Panc1 (cell line): ENCODE measurements around the gene ADD1. TPM values are rescaled to one million over a fixed set of nuclear protein-coding genes. Genes with fewer than 3 reads are reported as not detected.
A peak's percentile ranks its signal among the peaks of the same experiment; 100 is the strongest.

ENCODE experiments used
- ATAC-seq: fragments of 200-7000 bp; cut with Tn5 transposase; 2 replicates; pipeline ENCODE4 v1.9.1; 2020; ENCODE audit warnings: mild to moderate bottlenecking, moderate library complexity
- BruUV-seq: library from RNA; stranded (reverse); fragments of 400-500 nt; replicated peaks from 2 replicates; lab custom pipeline; 2021; lab: Mats Ljungman, UMichigan
- CTCF ChIA-PET: fragments of 300-600 bp; sonication (Branson Sonifier 250); formaldehyde crosslinking; loops from one replicate; lab custom pipeline; 2022; ENCODE audit warnings: antibody characterized with exemption; lab: Charles Lee
- POLR2A ChIA-PET: fragments of 300-600 bp; sonication (Branson Sonifier 250); formaldehyde crosslinking; loops from one replicate; lab custom pipeline; 2022; ENCODE audit warnings: antibody characterized with exemption; lab: Charles Lee
- DNase-seq: peaks from one replicate; pipeline ENCODE4 v3.0.0-alpha.2; 2010; ENCODE audit warnings: low read depth, low spot score
- H3K27ac ChIP-seq: 2 replicates; pipeline ENCODE4 v1.5.1; 2011; ENCODE audit warnings: mild to moderate bottlenecking, low read length, inconsistent platforms
- H3K27me3 ChIP-seq: fragments of 200-500 bp; sonication (Bioruptor generic); 2 replicates; pipeline ENCODE4 v1.6.0; 2014; ENCODE audit warnings: low read length, inconsistent platforms; ENCODE audit not compliant: control insufficient read depth, insufficient read depth
- H3K36me3 ChIP-seq: fragments of 200-500 bp; sonication (Bioruptor generic); 2 replicates; pipeline ENCODE4 v1.5.1; 2014; ENCODE audit warnings: inconsistent platforms, mild to moderate bottlenecking, low read length, moderate library complexity; ENCODE audit not compliant: control insufficient read depth, insufficient read depth
- H3K4me1 ChIP-seq: 2 replicates; pipeline ENCODE4 v1.5.1; 2011; ENCODE audit warnings: inconsistent platforms, mild to moderate bottlenecking, low read length, moderate library complexity; ENCODE audit not compliant: control insufficient read depth, insufficient read depth
- H3K4me3 ChIP-seq, 2 experiments: 2 replicates each; pipeline ENCODE4 v1.5.1; 2011 to 2012; ENCODE audit warnings: low read depth in 2 of 2, low read length in 2 of 2, mild to moderate bottlenecking in 2 of 2, inconsistent platforms in 1 of 2, moderate library complexity in 1 of 2
- H3K9me3 ChIP-seq: fragments of 200-500 bp; sonication (Bioruptor generic); 2 replicates; pipeline ENCODE4 v1.5.1; 2014; ENCODE audit warnings: low read depth, mild to moderate bottlenecking, inconsistent platforms, low read length, moderate library complexity; ENCODE audit not compliant: control insufficient read depth, insufficient read depth
- CTCF ChIP-seq: fragments of 450-650 bp; IDR thresholded peaks from 2 replicates; pipeline ENCODE4 v1.5.1; 2017; ENCODE audit warnings: mild to moderate bottlenecking
- POLR2AphosphoS5 ChIP-seq: IDR thresholded peaks from 2 replicates; pipeline ENCODE4 v1.6.1; 2012; ENCODE audit warnings: mild to moderate bottlenecking, low read depth, low read length, moderate library complexity
- REST ChIP-seq, 2 experiments: IDR thresholded peaks; 2 replicates each; pipeline ENCODE4 v1.6.1; 2011 to 2012; ENCODE audit warnings: low read depth in 2 of 2, control low read depth in 1 of 2, low read length in 1 of 2, mild to moderate bottlenecking in 1 of 2, moderate library complexity in 1 of 2; ENCODE audit not compliant: insufficient read depth in 1 of 2
- SIN3A ChIP-seq: IDR thresholded peaks from 2 replicates; pipeline ENCODE4 v1.6.1; 2012; ENCODE audit warnings: low read depth, mild to moderate bottlenecking, low read length, moderate library complexity, borderline replicate concordance; ENCODE audit not compliant: insufficient read depth
- TCF7L2 ChIP-seq: IDR thresholded peaks from 2 replicates; pipeline ENCODE4 v1.6.1; 2011; ENCODE audit warnings: mild to moderate bottlenecking, low read depth, low read length, inconsistent platforms
- in situ Hi-C: cut with HindIII; loops from 2 replicates; pipeline ENCODE4 v1.10.0; 2016; ENCODE audit warnings: low sequenced_read_pairs, low pct_unique_long_range_greater_than_20kb
- intact Hi-C: fragments of 100-400 bp; cut with micrococcal nuclease; formaldehyde crosslinking; loops from one replicate; pipeline ENCODE4 v1.10.0; 2022; ENCODE audit not compliant: unreplicated experiment
- total RNA-seq: library from RNA; stranded (reverse); gene quantifications from one replicate; pipeline ENCODE4 v1.2.1, GENCODE V29; 2021; ENCODE audit not compliant: unreplicated experiment

Gene ADD1
- total RNA-seq, 1 experiment from 2014 or later: 158 TPM

GRCh38 chr4:2942037-2942531, 98.4 kb downstream of the ADD1 start:
- intact Hi-C loops: no loop called here
- POLR2A ChIA-PET: no interaction called here
- DNase-seq: no peak
- CTCF ChIA-PET: no interaction called here
- in situ Hi-C loops: no loop called here
- H3K27ac ChIP-seq: no peak overlapping the region
- peaks cover 10% of the 10 kb centered on the region for H3K4me1 ChIP-seq
- no peaks in the 10 kb centered on the region for H3K27me3 ChIP-seq
- H3K9me3 ChIP-seq: no peaks in the 10 kb centered on the region
- H3K4me3 ChIP-seq: no peak overlapping the region
- BruUV-seq: no TSS peak
- no peak for ATAC-seq
- no peak for TF ChIP-seq SIN3A
- no peak; the same call in 1 of the 2 replicates for TF ChIP-seq POLR2AphosphoS5
- no peak for TF ChIP-seq REST (IDR thresholded peaks at IDR 0.05; ENCODE audit: insufficient read depth in 1 of 2, low read depth in 2 of 2, low read length in 1 of 2)
- TF ChIP-seq TCF7L2: no peak
- TF ChIP-seq CTCF: no peak
- H3K36me3 ChIP-seq: peaks cover 9% of the 10 kb centered on the region

- BruUV-seq: no TSS peak
- POLR2A ChIA-PET: no interaction called here
Observed at GRCh38 chr4:2942532-2943363, 99.1 kb downstream of the ADD1 start.

More at GRCh38 chr4:2942532-2943363, 99.1 kb downstream of the ADD1 start:
- no peak for DNase-seq
- peak; percentile 13 for TF ChIP-seq POLR2AphosphoS5
- TF ChIP-seq TCF7L2: no peak
- TF ChIP-seq REST (IDR thresholded peaks at IDR 0.05; ENCODE audit: insufficient read depth in 1 of 2, low read depth in 2 of 2, low read length in 1 of 2): no peak
- no peak for TF ChIP-seq CTCF
- no peak for TF ChIP-seq SIN3A
- Histone ChIP-seq H3K36me3 (peaks cover 9% of the 10 kb centered on the region), H3K4me1 (peaks cover 3% of the 10 kb centered on the region; the same call in 1 of the 2 replicates), H3K4me3 (no peak overlapping the region), H3K27me3 (no peaks in the 10 kb centered on the region), H3K27ac (no peak overlapping the region), H3K9me3 (no peaks in the 10 kb centered on the region)
- CTCF ChIA-PET: no interaction called here
- 0 out of 2 replicates have a peak, but pooled peaks have one; percentile 13 for ATAC-seq
- in situ Hi-C loops (no loop called here), intact Hi-C loops (no loop called here)
